Lower leg skin (tissue), 3 donors: Measurements from ENCODE around the gene FLNC.

ENCODE experiments used
- CTCF ChIP-seq, 3 donors: fragments of 450-650 bp; IDR thresholded peaks; one replicate each; pipeline ENCODE4 v1.5.1; 2016; ENCODE audit warnings: antibody characterized with exemption in 3 of 3, mild to moderate bottlenecking in 3 of 3, moderate library complexity in 2 of 3
- POLR2A ChIP-seq, 2 donors: fragments of 450-650 bp; IDR thresholded peaks; one replicate each; pipeline ENCODE4 v1.6.1; 2016 to 2017; ENCODE audit warnings: antibody characterized with exemption in 2 of 2, mild to moderate bottlenecking in 1 of 2, moderate library complexity in 1 of 2

DNA sequence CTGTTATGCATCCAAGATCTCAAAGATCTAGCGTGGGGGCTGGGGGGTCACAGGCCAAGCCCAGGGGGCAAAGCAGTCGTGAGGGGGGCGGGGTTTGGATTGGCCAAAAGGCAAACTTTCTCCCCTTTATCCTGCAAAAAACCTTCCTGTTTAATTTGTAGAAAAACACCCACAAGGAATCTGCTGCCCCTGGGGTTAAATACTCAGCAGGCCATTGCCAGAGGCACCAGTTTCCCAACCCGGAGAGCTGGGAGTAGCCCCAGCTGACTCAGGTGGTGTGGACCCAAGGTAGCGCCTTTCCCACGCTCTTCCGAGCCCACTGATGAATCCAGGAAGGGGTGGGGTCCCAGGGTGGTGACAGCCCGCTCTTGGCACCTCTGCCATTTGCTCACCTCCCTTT lies 58.9 kb downstream of the FLNC start:
- TF ChIP-seq CTCF (IDR thresholded peaks at IDR 0.05) (no peak), POLR2A (IDR thresholded peaks at IDR 0.05) (no peak)
